Measurements from ENCODE around the gene MPPED1.

Gene MPPED1

GRCh38 chr22:43385770-43386641 lies 25.8 kb upstream of the MPPED1 start:
- Mint-ChIP-seq H3K27me3 (peaks cover 10% of the 10 kb centered on the region), H3K4me1 (peaks cover 8% of the 10 kb centered on the region), H3K9me3 (no peaks in the 10 kb centered on the region), H3K4me3 (no peak overlapping the region), H3K36me3 (no peaks in the 10 kb centered on the region), H3K27ac (no peak overlapping the region)
- peak; percentile 89 for ATAC-seq (ENCODE audit: low read depth)
- peak; percentile 50 to 63 for DNase-seq (ENCODE audit: low spot score in 2 of 2)

- H3K27me3 Mint-ChIP-seq, result peaks cover 10% of the 10 kb centered on the region
These were observed 24.0 kb upstream of the MPPED1 start for GRCh38 chr22:43387815-43388214.

GRCh38 chr22:43388420-43388851 lies 23.4 kb upstream of the MPPED1 start:
- ATAC-seq (ENCODE audit: low read depth) (peak; percentile 61), DNase-seq (ENCODE audit: low spot score in 2 of 2) (peak; percentile 71 to 82)
- peaks cover 8% of the 10 kb centered on the region for H3K4me1 Mint-ChIP-seq
- peaks cover 10% of the 10 kb centered on the region for H3K27me3 Mint-ChIP-seq
- H3K9me3 Mint-ChIP-seq, result no peaks in the 10 kb centered on the region
- no peaks in the 10 kb centered on the region for H3K36me3 Mint-ChIP-seq
- no peak overlapping the region for H3K4me3 Mint-ChIP-seq
- no peak overlapping the region for H3K27ac Mint-ChIP-seq

More at GRCh38 chr22:43387815-43388214, 24.0 kb upstream of the MPPED1 start:
- Mint-ChIP-seq H3K27ac (no peak overlapping the region), H3K9me3 (no peaks in the 10 kb centered on the region), H3K36me3 (no peaks in the 10 kb centered on the region), H3K4me1 (peaks cover 8% of the 10 kb centered on the region), H3K4me3 (no peak overlapping the region)
- ATAC-seq (ENCODE audit: low read depth), result no peak
- no peak for DNase-seq (ENCODE audit: low spot score in 2 of 2)

GRCh38 chr22:43389227-43389836 lies 22.5 kb upstream of the MPPED1 start:
- ATAC-seq (ENCODE audit: low read depth) (no peak), DNase-seq (ENCODE audit: low spot score in 2 of 2) (no peak)
- Mint-ChIP-seq H3K4me1 (peaks cover 8% of the 10 kb centered on the region), H3K27ac (no peak overlapping the region), H3K36me3 (no peaks in the 10 kb centered on the region), H3K4me3 (no peak overlapping the region), H3K9me3 (no peaks in the 10 kb centered on the region), H3K27me3 (peaks cover 15% of the 10 kb centered on the region)

GRCh38 chr22:43390166-43390565 lies 21.6 kb upstream of the MPPED1 start:
- no peak for DNase-seq (ENCODE audit: low spot score in 2 of 2)
- H3K9me3 Mint-ChIP-seq, result no peaks in the 10 kb centered on the region
- H3K27ac Mint-ChIP-seq, result no peak overlapping the region
- no peak overlapping the region for H3K4me3 Mint-ChIP-seq
- H3K36me3 Mint-ChIP-seq, result no peaks in the 10 kb centered on the region
- peaks cover 15% of the 10 kb centered on the region for H3K27me3 Mint-ChIP-seq
- ATAC-seq (ENCODE audit: low read depth), result no peak
- peaks cover 8% of the 10 kb centered on the region for H3K4me1 Mint-ChIP-seq

GRCh38 chr22:43390872-43391271 lies 20.9 kb upstream of the MPPED1 start:
- no peak for ATAC-seq (ENCODE audit: low read depth)
- Mint-ChIP-seq H3K27me3 (peaks cover 15% of the 10 kb centered on the region), H3K4me1 (peaks cover 6% of the 10 kb centered on the region), H3K9me3 (no peaks in the 10 kb centered on the region), H3K27ac (no peak overlapping the region), H3K4me3 (no peak overlapping the region), H3K36me3 (no peaks in the 10 kb centered on the region)
- no peak for DNase-seq (ENCODE audit: low spot score in 2 of 2)

GRCh38 chr22:43391306-43391705 lies 20.5 kb upstream of the MPPED1 start:
- peaks cover 11% of the 10 kb centered on the region for H3K27me3 Mint-ChIP-seq
- no peak for DNase-seq (ENCODE audit: low spot score in 2 of 2)
- H3K9me3 Mint-ChIP-seq, result no peaks in the 10 kb centered on the region
- no peaks in the 10 kb centered on the region for H3K36me3 Mint-ChIP-seq
- no peak for ATAC-seq (ENCODE audit: low read depth)
- H3K27ac Mint-ChIP-seq, result no peak overlapping the region
- no peak overlapping the region for H3K4me3 Mint-ChIP-seq
- peaks cover 2% of the 10 kb centered on the region for H3K4me1 Mint-ChIP-seq

- Mint-ChIP-seq H3K36me3 (no peaks in the 10 kb centered on the region), H3K27ac (no peak overlapping the region), H3K4me3 (no peak overlapping the region), H3K27me3 (peaks cover 10% of the 10 kb centered on the region), H3K4me1 (no peaks in the 10 kb centered on the region), H3K9me3 (no peaks in the 10 kb centered on the region)
- no peak for ATAC-seq (ENCODE audit: low read depth)
- DNase-seq (ENCODE audit: low spot score in 2 of 2), result no peak
These were observed 19.3 kb upstream of the MPPED1 start for GRCh38 chr22:43392385-43392989.

GRCh38 chr22:43393132-43393843 lies 18.5 kb upstream of the MPPED1 start:
- Mint-ChIP-seq H3K9me3 (no peaks in the 10 kb centered on the region), H3K4me1 (no peaks in the 10 kb centered on the region), H3K4me3 (no peak overlapping the region), H3K36me3 (no peaks in the 10 kb centered on the region), H3K27me3 (peaks cover 10% of the 10 kb centered on the region), H3K27ac (no peak overlapping the region)
- DNase-seq (ENCODE audit: low spot score in 2 of 2) (no peak), ATAC-seq (ENCODE audit: low read depth) (no peak)

GRCh38 chr22:43393844-43394474 lies 17.9 kb upstream of the MPPED1 start:
- no peak overlapping the region for H3K27ac Mint-ChIP-seq

GRCh38 chr22:43395086-43395695 lies 16.6 kb upstream of the MPPED1 start:
- Mint-ChIP-seq H3K4me3 (no peak overlapping the region), H3K27me3 (peaks cover 18% of the 10 kb centered on the region), H3K9me3 (no peaks in the 10 kb centered on the region), H3K27ac (no peak overlapping the region), H3K36me3 (no peaks in the 10 kb centered on the region), H3K4me1 (no peaks in the 10 kb centered on the region)
- ATAC-seq (ENCODE audit: low read depth), result no peak
- no peak for DNase-seq (ENCODE audit: low spot score in 2 of 2)

More at GRCh38 chr22:43393844-43394474, 17.9 kb upstream of the MPPED1 start:
- Mint-ChIP-seq H3K4me1 (no peaks in the 10 kb centered on the region), H3K27me3 (peaks cover 15% of the 10 kb centered on the region), H3K4me3 (no peak overlapping the region), H3K9me3 (no peaks in the 10 kb centered on the region), H3K36me3 (no peaks in the 10 kb centered on the region)
- ATAC-seq (ENCODE audit: low read depth) (no peak), DNase-seq (ENCODE audit: low spot score in 2 of 2) (no peak)

GRCh38 chr22:43396321-43396933 lies 15.4 kb upstream of the MPPED1 start:
- Mint-ChIP-seq H3K36me3 (no peaks in the 10 kb centered on the region), H3K27ac (no peak overlapping the region), H3K27me3 (peaks cover 22% of the 10 kb centered on the region), H3K4me3 (no peak overlapping the region), H3K4me1 (no peaks in the 10 kb centered on the region), H3K9me3 (no peaks in the 10 kb centered on the region)
- no peak for ATAC-seq (ENCODE audit: low read depth)
- no peak for DNase-seq (ENCODE audit: low spot score in 2 of 2)

GRCh38 chr22:43396934-43397457 lies 14.8 kb upstream of the MPPED1 start:
- ATAC-seq (ENCODE audit: low read depth) (no peak), DNase-seq (ENCODE audit: low spot score in 2 of 2) (no peak)
- Mint-ChIP-seq H3K27ac (no peak overlapping the region), H3K27me3 (peaks cover 22% of the 10 kb centered on the region), H3K4me1 (no peaks in the 10 kb centered on the region), H3K4me3 (no peak overlapping the region), H3K9me3 (no peaks in the 10 kb centered on the region), H3K36me3 (no peaks in the 10 kb centered on the region)
